CD4-positive, alpha-beta memory T cell (primary cell): Measurements from ENCODE around the gene VAV2. TPM values are rescaled to one million over a fixed set of nuclear protein-coding genes. Genes with fewer than 3 reads are reported as not detected.

Experiments used
- CTCF ChIA-PET: fragments of 350-600 bp; sonication (Branson Sonifier 250); formaldehyde crosslinking; loops from one replicate; lab custom pipeline; 2021; ENCODE audit warnings: inconsistent platforms; ENCODE audit not compliant: partially characterized antibody; lab: Charles Lee
- POLR2A ChIA-PET: fragments of 350-600 bp; sonication (Branson Sonifier 250); formaldehyde crosslinking; loops from one replicate; lab custom pipeline; 2021; ENCODE audit not compliant: partially characterized antibody; lab: Charles Lee
- DNase-seq, 5 donors: peaks; one replicate each; pipeline versions ENCODE4 v3.0.0 to v3.0.0-alpha.2; 2020 to 2022; ENCODE audit warnings: mixed read lengths in 1 of 5
- H3K27ac ChIP-seq: one replicate; pipeline ENCODE4 v1.7.0; 2013; ENCODE audit warnings: low read depth, low read length
- H3K27me3 ChIP-seq: 2 replicates; pipeline ENCODE4 v1.7.0; 2013; ENCODE audit warnings: mild to moderate bottlenecking, low read length, moderate library complexity; ENCODE audit not compliant: insufficient read depth
- H3K36me3 ChIP-seq: 2 replicates; pipeline ENCODE4 v1.7.0; 2013; ENCODE audit warnings: mild to moderate bottlenecking, low read length, moderate library complexity; ENCODE audit not compliant: insufficient read depth
- H3K4me1 ChIP-seq: 2 replicates; pipeline ENCODE4 v1.7.0; 2013; ENCODE audit warnings: mild to moderate bottlenecking, low read length, moderate library complexity; ENCODE audit not compliant: insufficient read depth
- H3K4me3 ChIP-seq, 2 donors: one replicate each; pipeline ENCODE4 v1.7.0; 2013; ENCODE audit warnings: low read length in 2 of 2, mild to moderate bottlenecking in 1 of 2
- H3K9me3 ChIP-seq, 2 donors: one replicate each; pipeline ENCODE4 v1.7.0; 2013; ENCODE audit warnings: low read length in 2 of 2, control low read depth in 1 of 2; ENCODE audit not compliant: control insufficient read depth in 1 of 2
- H3K27ac Mint-ChIP-seq, 7 donors: one replicate each; pipeline ENCODE4 v1.8.0; 2020 to 2021; ENCODE audit warnings: mixed read lengths in 7 of 7, mild to moderate bottlenecking in 6 of 7, inconsistent platforms in 3 of 7, moderate library complexity in 3 of 7
- H3K27me3 Mint-ChIP-seq, 2 donors: one replicate each; pipeline ENCODE4 v1.8.0; 2020 to 2021; ENCODE audit warnings: mixed read lengths in 2 of 2
- H3K36me3 Mint-ChIP-seq, 2 donors: one replicate each; pipeline ENCODE4 v1.8.0; 2020 to 2021; ENCODE audit warnings: mixed read lengths in 2 of 2, inconsistent platforms in 1 of 2, mild to moderate bottlenecking in 1 of 2
- H3K4me1 Mint-ChIP-seq, 4 donors: one replicate each; pipeline ENCODE4 v1.8.0; 2020 to 2021; ENCODE audit warnings: mixed read lengths in 4 of 4, mild to moderate bottlenecking in 1 of 4
- H3K4me3 Mint-ChIP-seq, 8 donors: one replicate each; pipeline ENCODE4 v1.8.0; 2020 to 2021; ENCODE audit warnings: mixed read lengths in 8 of 8, mild to moderate bottlenecking in 7 of 8, moderate library complexity in 6 of 8, inconsistent platforms in 3 of 8
- H3K9me3 Mint-ChIP-seq, 8 donors: one replicate each; pipeline ENCODE4 v1.8.0; 2020 to 2021; ENCODE audit warnings: mixed read lengths in 8 of 8, mild to moderate bottlenecking in 5 of 8, inconsistent platforms in 3 of 8, moderate library complexity in 1 of 8
- intact Hi-C: fragments of 100-400 bp; cut with micrococcal nuclease; formaldehyde crosslinking; loops from one replicate; pipeline ENCODE4 v1.15.1; 2023
- polyA plus RNA-seq, 2 donors: library from polyadenylated mRNA; unstranded; fragments of 300-500 nt; fragmentation: Illumina TruSeq; gene quantifications; one replicate each; pipeline ENCODE4 v1.2.3, GENCODE V29; 2021
- total RNA-seq, 2 experiments: library from RNA; stranded (reverse); gene quantifications; one replicate each; pipeline ENCODE4 v1.2.3, GENCODE V29; 2021

Gene VAV2
- total and polyA plus RNA-seq, 4 experiments from 2014 or later, result 0.26 to 3.0 (median 1.0) TPM

DNA sequence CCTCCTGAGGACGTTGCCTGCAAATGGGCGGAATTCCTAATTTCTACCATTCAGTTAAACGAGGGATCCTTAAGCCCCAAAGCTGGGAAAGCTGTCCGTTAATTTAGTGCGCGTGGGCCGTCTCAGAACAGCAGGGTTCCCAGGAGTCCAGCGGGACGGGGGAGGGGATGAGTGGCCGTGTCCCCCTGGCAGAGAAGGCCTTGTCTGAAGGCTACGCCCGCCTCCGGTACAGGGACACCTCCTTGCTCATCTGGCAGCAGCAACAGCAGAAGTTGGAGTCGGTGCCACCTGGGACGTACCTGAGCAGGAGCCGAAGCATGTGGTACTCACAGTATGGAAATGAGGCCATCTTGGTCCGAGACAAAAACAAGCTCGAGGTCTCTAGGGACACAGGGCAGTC, 34.5 kb upstream of the VAV2 start:
- intact Hi-C loops, result no loop called here
- no peaks in the 10 kb centered on the region for H3K27me3 ChIP-seq
- H3K27ac ChIP-seq, result no peak overlapping the region
- peaks cover 0 to 10% of the 10 kb centered on the region in 2 donors for H3K36me3 Mint-ChIP-seq
- no peaks in the 10 kb centered on the region for H3K27me3 Mint-ChIP-seq
- ChIA-PET CTCF (interaction anchor here (2.4 kb wide), 1 partner anchor 32 kb away, joined by 10 read pairs; no protein-coding TSS in a partner anchor), POLR2A (interaction anchor here (0.8 to 3.6 kb wide), 5 partner anchors 9 to 137 kb away, joined by 3 to 26 read pairs (median 10); partner anchors contain the start of genes RNU6ATAC and WDR5)
- peaks cover 14% of the 10 kb centered on the region for H3K4me1 ChIP-seq
- peaks cover under 1% of the 10 kb centered on the region for H3K36me3 ChIP-seq
- H3K4me1 Mint-ChIP-seq, result peaks cover 3 to 22% (median 7%) of the 10 kb centered on the region in 4 donors
- no peaks in the 10 kb centered on the region for H3K9me3 Mint-ChIP-seq
- no peak for DNase-seq
- no peaks in the 10 kb centered on the region for H3K9me3 ChIP-seq
- H3K4me3 Mint-ChIP-seq, result peak overlapping the region; percentile 61 to 86 (median 81)
- peak overlapping the region in 1 of 2 donors; percentile 89 for H3K4me3 ChIP-seq
- peak overlapping the region in 1 of 7 donors; percentile 52 for H3K27ac Mint-ChIP-seq

DNA sequence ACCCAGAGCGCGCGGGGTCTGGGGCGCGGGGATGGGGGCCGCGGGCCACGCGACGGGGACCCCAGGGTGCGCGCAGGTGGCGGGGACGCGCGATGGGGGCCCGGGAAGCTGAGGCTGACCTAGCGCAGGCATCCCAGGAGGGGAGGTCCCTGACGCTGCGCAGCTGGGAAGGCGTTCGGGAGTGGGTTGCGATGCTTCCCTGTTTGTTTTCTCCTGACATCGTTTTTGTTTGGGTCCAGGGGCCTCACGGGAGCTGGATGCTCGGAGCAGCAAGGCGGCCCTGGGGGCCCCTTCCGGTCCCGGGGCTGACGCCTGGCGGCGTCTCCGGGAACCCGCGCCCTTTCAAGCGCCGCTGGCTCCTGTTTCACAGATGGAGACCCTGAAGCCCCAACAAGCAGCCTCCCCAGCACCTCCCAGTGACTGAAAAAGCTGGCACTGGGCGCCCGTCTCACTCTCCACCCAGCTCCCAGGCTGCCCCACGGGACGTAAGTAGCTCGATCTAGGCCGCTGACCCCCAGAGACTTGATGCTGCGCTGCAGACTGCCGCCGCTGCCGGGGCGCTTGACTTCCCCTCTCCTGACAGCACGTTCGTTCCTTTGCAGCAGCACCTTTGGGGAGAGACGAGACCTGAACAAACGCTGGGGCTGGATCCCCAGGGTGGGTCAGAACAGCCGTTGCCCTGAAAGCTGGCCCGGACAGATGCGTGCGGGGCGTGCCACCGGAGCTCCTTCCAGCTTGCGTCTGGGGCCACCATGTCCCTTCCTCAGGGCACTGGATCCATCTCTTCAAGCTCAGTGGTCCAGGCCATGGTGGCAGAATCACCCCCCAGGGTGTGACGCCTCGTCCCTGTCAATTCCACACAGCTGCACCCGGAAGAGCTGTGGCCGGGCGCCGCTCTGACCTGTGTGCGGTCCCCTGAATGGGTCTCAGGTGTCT, 33.8 kb upstream of the VAV2 start:
- Histone ChIP-seq H3K4me1 (peaks cover 14% of the 10 kb centered on the region), H3K27ac (peak overlapping the region; percentile 68), H3K36me3 (no peaks in the 10 kb centered on the region), H3K27me3 (no peaks in the 10 kb centered on the region), H3K9me3 (no peaks in the 10 kb centered on the region), H3K4me3 (peak overlapping the region; percentile 36 to 89)
- intact Hi-C loops, result loop anchor here (1.0 kb wide), 4 partner anchors 34 to 138 kb away; partner anchors contain the start of genes BRD3, RNU6ATAC and VAV2
- H3K4me3 Mint-ChIP-seq, result peak overlapping the region; percentile 78 to 86 (median 82)
- ChIA-PET POLR2A (interaction anchor here (0.6 to 3.6 kb wide), 8 partner anchors 9 to 381 kb away, joined by 3 to 26 read pairs (median 6); partner anchors contain the start of genes RNU6ATAC and WDR5), CTCF (interaction anchor here (1.2 to 2.4 kb wide), 2 partner anchors 32 to 45 kb away, joined by 3 to 10 read pairs; no protein-coding TSS in a partner anchor)
- peak overlapping the region in 5 of 7 donors; percentile 31 to 85 (median 52) for H3K27ac Mint-ChIP-seq
- H3K36me3 Mint-ChIP-seq, result peaks cover 0 to 6% of the 10 kb centered on the region in 2 donors
- H3K27me3 Mint-ChIP-seq, result no peaks in the 10 kb centered on the region
- no peaks in the 10 kb centered on the region for H3K9me3 Mint-ChIP-seq
- peak in 4 of 5 donors; percentile 36 to 53 (median 46) for DNase-seq
- H3K4me1 Mint-ChIP-seq, result peaks cover 3 to 22% (median 7%) of the 10 kb centered on the region in 4 donors

DNA sequence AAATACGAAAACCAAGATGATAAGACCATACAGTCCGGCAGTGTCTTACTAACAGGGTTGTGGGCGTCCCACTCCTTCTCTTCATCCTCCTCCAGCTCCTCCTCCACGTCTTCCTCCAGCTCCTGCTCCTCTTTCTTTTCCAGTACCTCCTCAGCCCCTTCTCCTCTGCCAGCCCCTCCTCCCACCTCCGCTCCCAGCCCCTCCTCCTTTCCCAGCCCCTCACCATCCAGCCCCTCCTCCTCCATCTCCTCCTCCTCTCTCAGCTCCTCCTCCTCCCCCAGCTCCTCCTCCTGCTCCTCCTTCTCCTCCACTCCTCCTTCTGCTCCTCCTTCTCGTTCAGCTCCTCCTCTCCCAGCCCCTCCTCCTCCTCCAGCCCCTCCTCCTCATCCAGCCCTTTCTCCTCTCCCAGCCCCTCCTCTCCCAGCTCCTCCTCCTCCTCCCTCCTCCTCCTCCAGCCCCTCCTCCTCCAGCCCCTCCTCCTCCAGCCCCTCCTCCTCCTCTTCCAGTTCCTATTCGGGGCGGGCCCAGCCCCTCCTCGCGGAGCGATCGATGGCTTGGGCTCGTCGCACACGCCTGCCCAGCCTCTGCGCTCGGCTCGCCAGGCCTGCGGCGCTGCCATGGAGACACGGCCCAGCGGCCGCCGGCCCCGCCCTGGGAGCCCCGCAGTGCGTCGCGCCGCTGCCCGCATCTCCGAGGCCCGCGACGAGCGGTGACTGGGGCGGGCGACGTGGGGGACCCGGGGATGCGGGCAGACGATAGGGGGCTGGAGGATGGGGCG, 32.9 kb upstream of the VAV2 start, which contains the start of gene BRD3OS:
Gene BRD3OS (plus strand): TSS at position 654 of the 778 bp plus-strand sequence. CDS start 1,267 bp downstream, outside the sequence.
- Histone ChIP-seq H3K27me3 (no peaks in the 10 kb centered on the region), H3K4me1 (peaks cover 14% of the 10 kb centered on the region), H3K27ac (peak within 1 kb of the TSS; percentile 68), H3K36me3 (no peaks in the 10 kb centered on the region), H3K9me3 (no peaks in the 10 kb centered on the region), H3K4me3 (peak within 1 kb of the TSS; percentile 36 to 89)
- no peaks in the 10 kb centered on the region for H3K27me3 Mint-ChIP-seq
- no peaks in the 10 kb centered on the region for H3K9me3 Mint-ChIP-seq
- H3K4me3 Mint-ChIP-seq, result peak within 1 kb of the TSS; percentile 78 to 86 (median 82)
- intact Hi-C loops, result loop anchor here (1.0 kb wide), 4 partner anchors 33 to 139 kb away; partner anchors contain the start of genes BRD3, RNU6ATAC and VAV2
- peak within 1 kb of the TSS; percentile 45 to 90 (median 85) for H3K27ac Mint-ChIP-seq
- H3K36me3 Mint-ChIP-seq, result peaks cover 0 to 2% of the 10 kb centered on the region in 2 donors
- POLR2A ChIA-PET, result interaction anchor here (1.1 to 3.6 kb wide), 7 partner anchors 16 to 382 kb away, joined by 3 to 26 read pairs (median 7); partner anchors contain the start of genes RNU6ATAC and WDR5
- peaks cover 3 to 22% (median 7%) of the 10 kb centered on the region in 4 donors for H3K4me1 Mint-ChIP-seq
- DNase-seq, result peak; percentile 89 to 96 (median 93)
- CTCF ChIA-PET, result interaction anchor here (0.7 to 2.4 kb wide), 3 partner anchors 31 to 242 kb away, joined by 3 to 10 read pairs (median 3); no protein-coding TSS in a partner anchor

DNA sequence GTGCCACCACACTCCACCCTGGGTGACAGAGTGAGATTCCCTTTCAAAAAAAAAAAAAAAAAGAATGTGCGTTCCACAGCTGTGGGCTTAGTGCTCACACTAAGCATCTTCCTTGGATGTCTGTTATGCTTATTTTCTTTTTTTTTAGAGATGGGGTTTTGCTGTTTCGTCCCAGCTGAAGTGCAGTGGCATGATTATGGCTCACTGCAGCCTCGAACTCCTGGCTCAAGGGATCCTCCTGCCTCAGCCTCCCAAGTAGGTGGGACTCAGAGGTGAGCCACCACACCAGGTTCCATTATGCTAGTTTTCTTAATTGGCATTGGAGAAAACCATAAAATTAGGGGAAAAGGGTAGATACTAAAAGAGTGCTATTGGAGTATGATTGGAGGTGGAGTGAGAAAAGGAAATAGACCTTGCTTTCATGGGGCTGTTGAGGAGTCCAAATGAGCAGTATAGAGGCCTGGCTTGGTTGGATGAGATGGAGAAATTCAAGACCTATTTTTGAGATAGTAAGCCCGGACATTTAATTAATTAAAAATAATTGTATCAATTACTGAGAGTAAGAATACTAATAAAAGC, 32.2 kb upstream of the VAV2 start:
- Histone ChIP-seq H3K4me3 (no peak overlapping the region), H3K27me3 (no peaks in the 10 kb centered on the region), H3K9me3 (no peaks in the 10 kb centered on the region), H3K36me3 (no peaks in the 10 kb centered on the region), H3K27ac (no peak overlapping the region), H3K4me1 (peaks cover 14% of the 10 kb centered on the region)
- Mint-ChIP-seq H3K27ac (peak overlapping the region in 5 of 7 donors; percentile 45 to 90 (median 86)), H3K27me3 (no peaks in the 10 kb centered on the region), H3K4me1 (peaks cover 3 to 22% (median 7%) of the 10 kb centered on the region in 4 donors), H3K36me3 (peaks cover 0 to 2% of the 10 kb centered on the region in 2 donors), H3K9me3 (no peaks in the 10 kb centered on the region), H3K4me3 (peak overlapping the region; percentile 36 to 86 (median 65))
- POLR2A ChIA-PET, result interaction anchor here (1.1 to 3.6 kb wide), 5 partner anchors 27 to 139 kb away, joined by 3 to 26 read pairs (median 10); partner anchors contain the start of genes RNU6ATAC and WDR5
- CTCF ChIA-PET, result interaction anchor here (0.7 to 2.4 kb wide), 2 partner anchors 30 to 242 kb away, joined by 3 to 10 read pairs; no protein-coding TSS in a partner anchor
- DNase-seq, result peak in 1 of 5 donors; percentile 4
- intact Hi-C loops, result no loop called here

DNA sequence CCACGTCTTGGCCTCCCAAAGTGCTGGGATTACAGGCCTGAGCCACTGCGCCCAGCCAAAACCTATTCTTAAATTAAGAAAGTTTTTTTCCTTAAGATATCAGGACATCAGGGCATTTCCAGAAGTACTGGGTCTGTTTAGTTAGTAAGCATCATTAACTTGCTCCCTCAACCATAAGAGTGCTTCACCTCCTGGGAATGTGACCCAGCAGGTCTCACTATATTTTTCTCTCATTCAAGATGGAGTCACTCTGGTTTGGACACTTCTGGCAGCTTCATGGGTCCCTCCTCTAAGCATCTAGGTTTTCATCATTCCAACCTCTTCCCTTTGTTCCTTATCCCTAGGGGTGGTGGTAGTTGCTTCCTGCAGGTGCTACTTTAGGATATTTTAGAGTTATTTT, 22.8 kb upstream of the VAV2 start:
- H3K27me3 Mint-ChIP-seq, result no peaks in the 10 kb centered on the region
- Histone ChIP-seq H3K27me3 (no peaks in the 10 kb centered on the region), H3K36me3 (no peaks in the 10 kb centered on the region), H3K4me1 (no peaks in the 10 kb centered on the region), H3K27ac (no peak overlapping the region), H3K9me3 (no peaks in the 10 kb centered on the region), H3K4me3 (no peak overlapping the region)
- no peaks in the 10 kb centered on the region for H3K4me1 Mint-ChIP-seq
- H3K4me3 Mint-ChIP-seq, result no peak overlapping the region
- CTCF ChIA-PET, result interaction anchor here (1.2 to 1.7 kb wide), 2 partner anchors 21 to 233 kb away, joined by 3 to 7 read pairs; no protein-coding TSS in a partner anchor
- DNase-seq, result no peak
- intact Hi-C loops, result no loop called here
- POLR2A ChIA-PET, result no interaction called here
- H3K9me3 Mint-ChIP-seq, result peaks cover 0 to 8% (median under 1%) of the 10 kb centered on the region in 8 donors
- no peak overlapping the region for H3K27ac Mint-ChIP-seq
- H3K36me3 Mint-ChIP-seq, result no peaks in the 10 kb centered on the region

DNA sequence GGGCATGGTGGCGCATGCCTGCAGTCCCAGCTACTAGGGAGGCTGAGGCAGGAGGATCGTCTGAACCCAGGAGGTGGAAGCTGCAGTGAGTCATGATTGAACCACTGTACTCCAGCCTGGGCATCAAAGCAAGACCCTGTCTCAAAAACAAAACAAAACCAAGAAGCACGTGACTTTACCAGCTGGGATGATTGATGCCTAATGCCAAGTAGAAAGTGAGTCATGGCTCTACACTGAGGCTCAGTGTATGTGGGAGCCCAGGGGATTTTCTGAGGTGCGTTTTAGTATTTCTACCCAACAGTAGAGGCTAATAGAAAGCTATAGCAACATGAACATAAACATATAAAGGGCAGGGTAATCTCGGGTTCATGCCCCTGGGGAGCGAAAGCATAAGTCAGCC, 19.3 kb upstream of the VAV2 start:
- Histone ChIP-seq H3K36me3 (no peaks in the 10 kb centered on the region), H3K4me3 (no peak overlapping the region), H3K27me3 (no peaks in the 10 kb centered on the region), H3K27ac (no peak overlapping the region), H3K4me1 (no peaks in the 10 kb centered on the region), H3K9me3 (no peaks in the 10 kb centered on the region)
- DNase-seq, result no peak
- peaks cover 0 to 6% of the 10 kb centered on the region in 2 donors for H3K27me3 Mint-ChIP-seq
- H3K9me3 Mint-ChIP-seq, result peaks cover 0 to 8% (median under 1%) of the 10 kb centered on the region in 8 donors
- intact Hi-C loops, result no loop called here
- no peak overlapping the region for H3K4me3 Mint-ChIP-seq
- no peaks in the 10 kb centered on the region for H3K36me3 Mint-ChIP-seq
- ChIA-PET CTCF (interaction anchor here (1.1 kb wide), 1 partner anchor 18 kb away, joined by 3 read pairs; no protein-coding TSS in a partner anchor), POLR2A (no interaction called here)
- H3K27ac Mint-ChIP-seq, result no peak overlapping the region
- no peaks in the 10 kb centered on the region for H3K4me1 Mint-ChIP-seq
